ENCODE results near the gene OLFM4.

GRCh38 chr13:53041968-53042516 is 13.4 kb downstream of the OLFM4 start:
- TF ChIP-seq BACH1 (IDR thresholded peaks at IDR 0.05; ENCODE audit: low read length) (no peak), CTCF (IDR thresholded peaks at IDR 0.05; ENCODE audit: control extremely low read depth in 1 of 3, insufficient read depth in 1 of 3, low read depth in 1 of 3, low read length in 3 of 3) (no peak), NRF1 (IDR thresholded peaks at IDR 0.05; ENCODE audit: low read depth, low read length) (no peak), TBP (IDR thresholded peaks at IDR 0.05; ENCODE audit: low read depth, low read length) (no peak), SIN3A (conservative IDR thresholded peaks at IDR 0.05 in 1 of 2, IDR thresholded peaks at IDR 0.05 in 1 of 2; ENCODE audit: low read depth in 1 of 2, low read length in 2 of 2) (no peak), TAF1 (IDR thresholded peaks at IDR 0.05; ENCODE audit: low read depth, low read length) (no peak), JUN (IDR thresholded peaks at IDR 0.05; ENCODE audit: low read depth, low read length) (no peak), GABPA (IDR thresholded peaks at IDR 0.05; ENCODE audit: borderline replicate concordance, insufficient read depth, low read length) (no peak), RFX5 (IDR thresholded peaks at IDR 0.05; ENCODE audit: borderline replicate concordance, low read depth, low read length) (no peak), EP300 (IDR thresholded peaks at IDR 0.05; ENCODE audit: borderline replicate concordance in 1 of 2, low read depth in 2 of 2, low read length in 2 of 2) (no peak), KDM4A (IDR thresholded peaks at IDR 0.05; ENCODE audit: low read depth, low read length, severe bottlenecking) (no peak), TCF12 (IDR thresholded peaks at IDR 0.05; ENCODE audit: low read depth, low read length) (no peak)
- TF ChIP-seq, protein P1, sequence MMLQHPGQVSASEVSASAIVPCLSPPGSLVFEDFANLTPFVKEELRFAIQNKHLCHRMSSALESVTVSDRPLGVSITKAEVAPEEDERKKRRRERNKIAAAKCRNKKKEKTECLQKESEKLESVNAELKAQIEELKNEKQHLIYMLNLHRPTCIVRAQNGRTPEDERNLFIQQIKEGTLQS (IDR thresholded peaks at IDR 0.05; ENCODE audit: insufficient read depth, low read depth, low read length) = no peak
